GM21423 (cell line): ENCODE measurements around the gene VDAC1.
"Not testable (repeated sequence)": the region's sequence is repeated elsewhere in the genome, so short reads cannot be mapped to it uniquely, and the experiment has no call there.

Experiments used
- ATAC-seq: cut with Tn5 transposase; IDR thresholded peaks from one replicate; pipeline ENCODE4 v1.9.1; 2021; ENCODE audit warnings: mild to moderate bottlenecking, moderate library complexity; ENCODE audit not compliant: unreplicated experiment

The VDAC1 gene

DNA sequence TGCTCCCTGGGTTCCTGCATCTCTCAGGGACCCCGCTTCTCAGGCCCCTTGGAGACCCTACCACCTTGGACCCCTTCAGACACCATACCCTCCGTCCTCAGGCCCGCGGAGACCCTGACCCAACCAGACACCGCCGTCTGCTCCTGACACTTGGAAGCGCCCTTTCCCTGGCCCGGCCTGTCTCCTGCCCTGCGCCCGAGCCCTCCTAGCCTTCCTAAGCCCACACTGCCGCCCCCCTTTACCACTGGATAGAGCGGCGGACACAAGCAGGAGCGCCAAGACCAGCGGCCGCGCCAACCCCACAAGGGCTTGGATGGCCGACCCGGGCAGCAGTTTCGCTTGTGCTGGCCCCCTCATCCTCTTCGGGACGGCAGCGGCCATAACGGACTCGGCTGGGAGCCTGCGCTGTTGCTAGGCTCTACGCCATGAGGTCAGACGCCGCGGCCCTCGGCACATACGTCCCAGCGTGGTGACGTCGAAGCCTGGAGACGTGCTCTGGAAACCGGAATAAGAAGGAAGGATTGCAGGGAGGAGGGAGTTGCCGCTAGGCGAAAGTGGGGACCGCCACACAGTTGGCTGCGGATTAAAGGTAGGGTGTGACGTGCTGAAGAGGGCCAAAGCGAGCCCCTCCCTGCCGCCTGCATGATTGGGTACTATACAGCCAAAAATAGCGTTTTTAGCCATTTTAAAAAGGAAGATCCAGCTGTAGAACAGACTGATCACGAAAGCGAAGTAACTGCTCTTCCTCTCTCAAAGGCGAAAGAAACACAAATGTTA is 36.4 kb downstream of the VDAC1 start, which contains the start of gene C5orf15:
C5orf15 (minus strand) TSS at position 422 of the 777 bp plus-strand sequence; CDS start at position 381, 41 bp downstream.
- ATAC-seq, result peak; percentile 94

GRCh38 chr5:133967698-133968203 is 37.0 kb downstream of the VDAC1 start:
- ATAC-seq, result peak; percentile 3

- no peak for ATAC-seq
These were observed 37.7 kb downstream of the VDAC1 start for GRCh38 chr5:133967124-133967523.

DNA sequence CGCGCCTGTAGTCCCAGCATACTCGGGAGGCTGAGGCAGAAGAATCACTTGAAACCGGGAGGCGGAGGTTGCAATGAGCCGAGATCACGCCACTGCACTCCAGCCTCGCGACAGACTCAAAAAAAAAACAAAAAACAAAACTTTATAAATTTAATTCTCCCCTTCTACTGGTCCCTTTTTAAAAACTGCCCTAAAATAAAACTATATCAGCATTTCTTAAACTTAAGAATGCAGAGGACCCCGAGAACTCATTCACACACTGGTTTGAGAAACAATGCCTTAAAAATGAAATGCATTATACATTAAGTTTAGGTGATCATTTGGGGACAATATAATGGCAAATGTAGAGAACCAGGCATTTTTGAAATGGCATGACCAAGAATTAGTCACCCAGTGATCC is 38.7 kb downstream of the VDAC1 start:
- ATAC-seq, result no peak

DNA sequence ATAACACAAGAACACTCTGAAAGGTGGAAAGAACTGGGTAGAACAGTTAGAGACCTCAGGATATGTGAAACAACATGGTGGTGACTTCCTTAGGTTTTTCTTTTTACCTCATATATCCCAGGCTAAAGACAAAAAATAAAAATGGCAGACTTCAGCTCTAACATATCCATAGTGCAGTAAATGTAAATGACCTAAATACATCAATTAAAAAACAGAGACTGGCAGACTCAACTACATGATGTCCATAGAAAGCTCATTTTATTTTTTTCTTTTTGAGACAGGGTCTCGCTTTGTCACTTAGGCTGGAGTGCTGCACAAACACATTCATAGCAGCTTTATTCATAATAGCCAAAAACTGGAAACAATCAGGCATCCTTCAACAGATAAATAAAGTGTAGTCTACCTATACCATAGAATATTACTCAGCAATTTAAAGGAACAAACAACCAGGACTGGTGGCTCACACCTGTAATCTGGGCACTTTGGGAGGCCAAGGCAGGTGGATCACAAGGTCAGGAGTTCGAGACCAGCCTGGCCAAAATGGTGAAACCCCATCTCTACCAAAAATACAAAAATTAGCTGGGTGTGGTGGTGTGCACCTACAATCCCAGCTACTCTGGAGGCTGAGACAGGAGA is 41.2 kb downstream of the VDAC1 start:
- ATAC-seq, result no peak

DNA sequence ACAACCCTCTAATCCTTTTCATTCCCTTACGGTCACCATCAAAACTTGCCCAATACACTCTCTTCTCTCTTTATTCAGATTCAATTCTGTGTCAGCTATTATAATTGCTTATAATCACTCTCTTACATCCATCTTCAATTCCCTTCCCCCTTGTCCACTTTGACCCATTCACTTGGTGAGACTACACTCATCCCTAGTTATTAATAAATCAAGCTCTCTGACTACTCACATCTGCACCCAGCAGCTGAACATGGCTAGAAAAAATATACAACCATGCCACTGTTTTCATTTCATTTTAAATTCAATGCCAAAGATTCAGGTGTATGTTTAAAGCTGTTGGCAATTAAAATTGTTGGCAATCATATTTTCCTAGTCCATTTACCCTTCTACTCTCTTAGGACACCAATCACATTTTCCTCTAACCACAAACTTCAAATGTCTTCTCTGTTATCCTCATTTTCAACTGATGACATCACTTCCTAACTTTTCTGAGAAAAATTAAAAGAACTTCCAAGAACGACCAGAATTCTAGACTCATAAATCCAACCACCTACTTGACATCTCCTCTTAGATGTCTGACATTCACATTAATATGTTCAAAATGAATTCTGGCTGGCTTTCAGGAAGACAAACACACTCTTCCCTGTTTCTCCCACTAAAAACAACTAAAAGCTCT is 41.8 kb downstream of the VDAC1 start:
- ATAC-seq, result no peak

- no peak for ATAC-seq
These were observed 42.6 kb downstream of the VDAC1 start for GRCh38 chr5:133962131-133962530.

DNA sequence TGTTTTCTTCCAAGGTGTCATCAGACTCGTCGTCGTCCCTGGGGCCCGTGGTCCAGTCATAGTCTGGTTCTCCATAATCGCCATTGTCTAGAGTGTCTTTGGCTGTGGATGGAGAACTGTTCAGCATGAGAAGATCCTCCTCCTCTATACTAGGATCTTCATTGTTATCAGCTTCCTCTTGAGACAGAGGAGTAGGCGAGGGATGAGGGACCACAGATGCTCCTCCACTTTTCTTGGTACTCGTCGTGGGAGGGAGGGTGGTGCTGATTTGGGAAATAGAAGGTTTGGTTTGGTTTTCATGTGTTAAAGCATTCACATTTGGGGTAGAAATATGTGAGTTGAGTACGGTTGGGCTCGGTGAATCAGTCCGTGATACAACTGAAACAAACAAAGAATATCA is 45.1 kb downstream of the VDAC1 start:
- no peak for ATAC-seq

GRCh38 chr5:133957591-133957990 is 47.2 kb downstream of the VDAC1 start:
- ATAC-seq, result peak; percentile 70

DNA sequence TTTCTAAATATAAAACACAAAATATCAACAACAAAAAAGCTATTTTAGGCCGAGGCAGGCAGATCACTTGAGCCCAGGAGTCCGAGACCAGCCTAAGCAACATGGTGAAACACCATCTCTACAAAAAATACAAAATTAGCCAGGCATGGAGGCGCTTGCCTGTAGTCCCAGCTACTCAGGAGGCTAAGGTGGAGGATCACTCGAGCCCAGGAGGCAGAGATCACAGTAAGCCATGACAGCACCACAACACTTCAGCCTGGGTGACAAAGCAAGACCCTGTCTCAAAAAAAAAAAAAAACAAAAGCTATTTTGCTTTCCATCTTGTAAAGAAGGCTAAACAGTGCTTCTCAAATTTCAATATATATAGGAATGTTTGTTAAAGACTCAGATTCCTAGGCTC is 47.7 kb downstream of the VDAC1 start:
- ATAC-seq, result peak; percentile 16

DNA sequence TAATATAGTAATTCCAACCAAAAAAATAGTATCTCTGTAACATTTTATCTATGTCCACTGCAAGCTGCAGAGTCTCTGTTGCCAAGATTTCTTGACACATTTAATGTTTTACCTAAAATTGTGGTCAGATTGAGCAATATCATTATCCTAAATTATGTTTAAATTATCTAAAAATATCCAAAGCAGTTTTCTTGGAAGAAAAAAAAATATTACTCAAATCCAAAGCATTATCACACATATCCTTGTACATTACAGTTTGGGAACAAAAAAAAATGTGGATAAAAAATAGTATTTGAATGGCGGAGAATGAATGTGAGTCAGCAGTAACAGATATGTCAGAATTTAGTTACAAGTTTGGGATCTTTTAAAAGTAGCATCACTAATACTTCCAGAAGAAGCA is 48.6 kb downstream of the VDAC1 start:
- ATAC-seq, result not testable (repeated sequence)

GRCh38 chr5:133953568-133954145 is 51.1 kb downstream of the VDAC1 start:
- no peak for ATAC-seq

DNA sequence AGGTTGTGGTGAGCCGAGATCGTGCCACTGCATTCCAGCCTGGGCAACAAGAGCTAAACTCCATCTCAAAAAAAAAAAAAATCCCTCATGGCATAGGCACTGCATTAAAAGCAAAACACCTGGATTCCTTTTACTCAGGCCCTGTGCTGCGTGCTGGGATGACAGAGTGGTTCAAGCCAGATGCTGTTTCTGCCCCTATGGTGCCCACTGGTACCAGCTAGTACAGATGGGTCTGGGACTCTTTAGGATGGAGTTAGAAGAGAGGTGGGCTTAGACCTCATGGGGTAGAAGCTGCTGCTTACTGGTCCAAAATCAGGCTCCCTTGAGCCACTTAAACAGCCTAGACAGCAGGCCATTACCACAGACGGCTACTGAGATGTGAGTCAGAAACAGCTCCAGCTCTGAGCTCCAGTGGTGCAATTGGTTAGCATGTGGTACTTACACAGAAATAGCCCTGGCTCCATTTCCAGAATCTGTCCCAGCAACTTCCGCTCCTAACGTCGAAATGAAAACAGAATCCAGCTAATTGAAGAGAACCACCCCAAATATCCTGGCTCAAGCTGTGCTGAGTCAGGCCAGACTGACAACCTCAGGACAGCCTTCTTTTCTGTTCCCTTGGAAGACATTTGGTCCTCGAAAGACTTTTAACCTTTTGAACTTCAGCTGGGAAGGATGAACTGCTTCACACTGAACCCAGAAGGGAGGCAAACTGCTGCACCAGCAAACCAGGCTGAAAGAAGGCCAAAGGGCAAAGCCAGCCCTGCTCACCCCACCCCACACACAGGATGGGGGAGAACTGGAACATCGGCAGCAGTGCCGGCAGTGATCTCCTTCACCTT is 51.8 kb downstream of the VDAC1 start:
- no peak for ATAC-seq

DNA sequence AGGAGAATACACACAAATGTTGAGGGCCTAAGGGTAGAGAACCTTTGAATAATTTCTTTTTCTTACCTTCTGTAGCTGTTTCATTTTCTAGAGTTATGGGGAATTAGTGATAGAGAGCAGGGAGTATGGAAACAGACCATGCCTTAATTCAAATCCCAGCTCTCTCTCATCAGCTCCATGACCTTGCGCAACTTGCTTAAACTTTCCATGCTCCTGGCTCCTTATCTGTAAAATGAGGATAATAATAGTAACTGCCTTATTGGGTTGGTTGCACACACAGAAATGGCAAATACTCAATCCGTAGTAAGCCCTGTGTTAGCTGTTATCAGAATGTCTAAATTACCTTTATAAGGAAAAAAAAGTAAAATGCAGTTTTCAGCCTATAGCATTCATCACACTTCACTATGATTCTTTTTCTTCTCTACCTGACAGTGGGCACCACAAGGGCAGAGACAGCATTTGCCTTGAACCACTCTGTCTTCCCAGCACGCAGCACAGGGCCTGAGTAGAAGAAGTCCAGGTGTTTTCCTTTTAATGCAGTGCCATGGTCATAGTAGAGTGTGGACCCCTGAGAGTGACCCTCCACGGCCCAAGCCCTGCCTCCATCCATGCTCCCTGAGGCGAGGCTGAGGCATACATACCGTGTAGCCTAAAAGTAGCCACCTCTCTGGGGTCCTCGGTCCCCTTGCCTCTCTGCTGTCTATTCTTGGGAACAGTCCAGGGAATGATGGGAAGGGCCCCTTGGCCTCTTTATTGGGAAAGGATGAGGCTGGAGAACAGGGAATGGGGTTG is 53.8 kb downstream of the VDAC1 start:
- ATAC-seq, result no peak

DNA sequence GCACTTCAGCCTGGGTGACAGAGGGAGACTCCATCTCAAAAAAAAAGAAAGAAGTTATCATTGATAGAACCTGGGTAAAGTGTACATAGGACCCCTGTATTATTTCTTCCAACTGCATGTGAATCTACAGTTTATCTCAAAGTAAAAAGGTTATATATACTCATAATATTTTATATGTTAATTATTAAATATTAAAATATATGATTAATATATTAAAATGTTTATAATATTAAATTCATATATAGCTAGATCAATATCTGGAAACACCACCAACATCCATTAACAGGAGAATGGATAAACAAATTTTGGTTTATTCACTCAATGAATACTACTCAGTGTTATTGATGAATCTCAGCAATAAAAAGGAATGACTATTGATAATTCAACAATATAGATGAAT is 56.1 kb downstream of the VDAC1 start:
- no peak for ATAC-seq

DNA sequence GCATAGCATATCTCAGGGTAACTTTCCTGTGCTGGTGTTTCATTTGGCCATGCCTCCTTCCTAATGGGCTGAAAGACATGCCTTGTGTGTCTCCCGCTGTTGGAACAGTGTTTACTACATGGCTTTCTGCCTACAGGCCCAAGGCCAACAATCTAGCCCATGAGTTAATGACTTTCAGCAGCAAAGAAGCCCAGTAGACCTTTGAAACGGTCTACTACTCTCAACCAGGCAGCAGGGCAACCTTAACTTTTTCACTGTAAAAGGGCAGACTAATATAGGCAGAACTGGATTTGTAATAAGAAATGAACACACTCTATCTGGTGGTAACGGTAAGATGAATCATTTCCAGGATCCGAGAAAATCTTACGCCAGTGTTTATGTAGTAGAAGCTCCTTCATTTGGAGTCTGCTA is 57.3 kb downstream of the VDAC1 start:
- no peak for ATAC-seq

- ATAC-seq, result no peak
These were observed 59.2 kb downstream of the VDAC1 start for GRCh38 chr5:133945568-133945967.

DNA sequence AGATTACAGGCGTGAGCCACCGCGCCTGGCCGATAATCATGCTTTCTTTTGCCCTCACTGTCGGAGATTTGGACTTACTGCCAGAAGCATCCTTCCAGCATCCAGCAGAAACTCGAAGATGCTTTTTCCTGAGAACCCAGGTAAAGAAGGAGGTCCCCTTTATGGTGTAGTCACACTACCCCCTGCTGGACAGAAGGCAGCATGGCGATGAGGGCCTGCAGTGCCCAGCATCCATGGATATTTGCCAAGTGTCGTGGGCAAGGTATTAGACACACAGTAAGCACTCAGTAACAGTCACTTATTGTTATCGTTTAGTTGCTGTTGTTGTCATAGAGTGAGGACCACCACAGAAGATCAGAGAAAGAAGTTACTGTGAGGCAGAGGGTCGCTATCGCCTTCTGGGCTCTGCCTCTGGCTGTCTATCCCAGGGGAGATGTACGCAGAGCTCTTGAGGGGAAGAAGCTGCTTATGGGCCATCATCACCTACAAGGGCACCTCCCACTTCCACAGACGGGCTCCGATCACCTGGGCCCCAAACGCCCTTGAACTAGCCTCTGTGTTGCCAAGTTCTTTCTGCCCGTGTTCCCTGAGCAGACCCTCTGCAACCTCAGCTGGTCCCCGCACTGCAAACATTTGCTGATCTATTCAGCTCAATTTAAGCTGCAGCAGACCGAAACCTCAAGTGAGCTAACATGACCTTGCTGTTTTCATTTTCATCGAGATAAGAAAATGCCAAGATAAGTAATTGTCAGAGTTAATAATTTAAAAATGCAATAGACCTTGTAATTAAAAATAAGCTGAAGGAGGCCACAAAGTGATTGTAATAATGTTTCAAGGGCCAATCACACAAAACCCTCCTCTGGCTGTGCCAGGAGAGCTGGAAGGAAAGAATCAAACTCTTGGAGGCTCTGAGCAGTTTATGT is 60.3 kb downstream of the VDAC1 start:
- no peak for ATAC-seq

DNA sequence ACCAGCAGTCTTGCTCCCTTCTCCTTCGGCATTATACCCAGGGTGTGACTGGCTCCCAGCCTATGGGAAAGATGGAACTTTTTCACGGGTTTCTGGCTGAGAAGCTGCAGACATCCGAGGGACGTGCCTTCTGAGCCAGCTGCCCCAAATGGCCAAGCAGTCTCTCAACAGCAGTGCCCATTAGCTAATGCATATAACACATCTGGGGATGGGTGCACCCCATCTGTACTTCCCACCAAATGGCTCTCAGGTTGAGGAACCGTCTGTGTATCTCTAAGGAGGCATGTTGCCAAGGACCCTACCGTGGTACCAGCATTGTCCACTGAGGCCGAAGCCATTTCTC is 61.3 kb downstream of the VDAC1 start:
- ATAC-seq, result no peak
